ENCODE measurements around the gene CREB3L2.

CREB3L2 gene

DNA sequence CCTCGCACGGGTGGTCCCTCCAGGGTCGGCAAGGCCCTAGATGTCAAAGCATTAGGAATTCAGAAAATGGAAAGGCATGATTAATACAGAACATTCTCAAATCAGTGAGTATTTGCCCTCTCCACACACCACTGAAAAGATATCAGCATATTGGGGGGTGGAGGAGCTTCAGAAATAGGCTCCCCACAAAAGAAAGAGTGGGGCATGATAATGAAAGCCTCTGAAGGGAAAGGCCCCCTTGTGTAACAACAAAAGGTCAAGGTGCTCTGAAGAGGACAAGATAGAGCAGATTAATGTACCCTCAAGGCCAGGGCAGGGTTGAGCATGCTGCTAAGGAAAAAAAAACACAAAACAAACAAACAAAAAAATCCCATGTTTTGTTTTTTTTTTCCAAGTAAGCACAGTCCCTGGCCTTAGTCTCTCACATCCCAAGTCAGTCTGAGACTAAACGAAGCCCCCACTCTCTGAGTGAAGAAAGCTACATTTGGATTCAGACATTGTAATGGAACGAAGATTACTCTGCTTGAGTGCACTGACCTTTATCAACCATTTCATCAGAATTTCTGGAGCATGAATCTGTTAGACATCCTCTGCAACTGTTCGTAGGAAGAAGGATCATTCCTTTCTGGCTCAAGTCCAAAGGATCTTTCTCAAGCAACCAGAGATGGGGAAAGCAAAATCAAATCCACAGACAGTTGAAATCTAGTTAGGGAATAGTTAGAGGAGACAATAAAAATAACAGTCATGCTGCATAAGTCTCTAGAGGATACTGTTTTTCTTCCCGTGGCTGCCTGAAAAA is 127.7 kb downstream of the CREB3L2 start:
- no peaks in the 10 kb centered on the region for H3K4me1 ChIP-seq (ENCODE audit: control insufficient read depth, insufficient read depth, low read length)
- no peaks in the 10 kb centered on the region for H3K9me3 ChIP-seq (ENCODE audit: control insufficient read depth, low read length)
- no peak overlapping the region for H3K9ac ChIP-seq (ENCODE audit: low read length)
- H3K4me3 ChIP-seq (ENCODE audit: low read length), result no peak overlapping the region
- H3K36me3 ChIP-seq (ENCODE audit: control insufficient read depth, insufficient read depth, low read length), result no peaks in the 10 kb centered on the region
- H3K27me3 ChIP-seq (ENCODE audit: control insufficient read depth, insufficient read depth, low read length), result no peaks in the 10 kb centered on the region

DNA sequence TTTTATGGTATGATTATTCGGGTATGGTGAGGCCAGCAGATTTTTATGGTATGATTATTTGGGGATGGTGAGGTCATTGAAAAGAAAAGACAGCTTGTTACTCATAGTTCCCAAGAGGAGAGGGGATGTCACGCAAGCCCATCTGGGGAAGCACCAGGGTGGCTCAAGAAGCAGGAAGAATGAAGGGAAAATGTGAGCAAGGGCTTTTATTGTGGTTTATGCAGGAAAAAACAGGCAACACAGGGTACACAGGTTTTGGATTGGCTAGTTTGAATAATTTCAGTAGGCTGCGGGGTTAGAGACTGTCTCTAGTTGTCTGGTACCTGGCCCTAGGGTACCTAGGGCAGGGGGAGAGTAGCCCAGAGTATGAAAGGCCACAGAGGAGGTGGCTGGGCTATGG is 128.4 kb downstream of the CREB3L2 start:
- Histone ChIP-seq H3K4me3 (ENCODE audit: low read length) (no peak overlapping the region), H3K27me3 (ENCODE audit: control insufficient read depth, insufficient read depth, low read length) (no peaks in the 10 kb centered on the region), H3K36me3 (ENCODE audit: control insufficient read depth, insufficient read depth, low read length) (no peaks in the 10 kb centered on the region), H3K9ac (ENCODE audit: low read length) (no peak overlapping the region), H3K4me1 (ENCODE audit: control insufficient read depth, insufficient read depth, low read length) (no peaks in the 10 kb centered on the region), H3K9me3 (ENCODE audit: control insufficient read depth, low read length) (no peaks in the 10 kb centered on the region)

DNA sequence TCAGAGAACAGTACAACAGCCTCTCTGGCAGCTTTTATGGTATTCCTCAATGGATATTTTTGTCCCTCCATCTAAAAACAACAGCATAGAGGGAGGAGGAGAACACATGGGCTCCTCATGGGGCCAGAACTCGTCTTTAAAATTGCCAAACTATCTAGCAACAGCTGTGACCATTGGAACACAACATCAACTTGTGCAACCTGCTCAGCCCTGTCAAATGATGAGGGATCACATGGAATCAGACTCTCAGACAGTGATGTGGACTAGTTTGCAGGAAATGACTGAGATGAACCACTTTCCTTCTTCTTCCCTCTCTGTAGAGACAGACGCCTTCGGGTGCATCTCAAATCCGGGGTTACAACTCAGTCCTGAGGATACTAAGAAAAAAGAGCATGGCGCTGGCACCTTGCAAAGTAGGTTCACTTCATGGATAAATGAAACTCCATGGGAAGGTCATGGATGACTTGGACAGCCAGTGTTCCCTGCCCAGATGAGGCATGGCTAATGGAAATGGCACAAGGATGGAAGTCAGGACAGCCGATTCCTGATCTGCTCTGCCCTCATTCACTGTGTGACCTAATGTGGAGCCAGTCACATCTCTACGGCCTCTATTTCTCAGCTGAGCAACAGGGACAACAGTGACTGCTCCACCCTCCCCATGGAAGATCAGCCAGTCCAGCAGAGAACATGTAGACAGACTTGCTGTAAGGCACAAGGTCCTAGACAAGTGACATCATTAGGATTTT is 130.5 kb downstream of the CREB3L2 start:
- no peaks in the 10 kb centered on the region for H3K4me1 ChIP-seq (ENCODE audit: control insufficient read depth, insufficient read depth, low read length)
- no peaks in the 10 kb centered on the region for H3K9me3 ChIP-seq (ENCODE audit: control insufficient read depth, low read length)
- H3K9ac ChIP-seq (ENCODE audit: low read length), result no peak overlapping the region
- no peaks in the 10 kb centered on the region for H3K36me3 ChIP-seq (ENCODE audit: control insufficient read depth, insufficient read depth, low read length)
- no peak overlapping the region for H3K4me3 ChIP-seq (ENCODE audit: low read length)
- H3K27me3 ChIP-seq (ENCODE audit: control insufficient read depth, insufficient read depth, low read length), result no peaks in the 10 kb centered on the region

DNA sequence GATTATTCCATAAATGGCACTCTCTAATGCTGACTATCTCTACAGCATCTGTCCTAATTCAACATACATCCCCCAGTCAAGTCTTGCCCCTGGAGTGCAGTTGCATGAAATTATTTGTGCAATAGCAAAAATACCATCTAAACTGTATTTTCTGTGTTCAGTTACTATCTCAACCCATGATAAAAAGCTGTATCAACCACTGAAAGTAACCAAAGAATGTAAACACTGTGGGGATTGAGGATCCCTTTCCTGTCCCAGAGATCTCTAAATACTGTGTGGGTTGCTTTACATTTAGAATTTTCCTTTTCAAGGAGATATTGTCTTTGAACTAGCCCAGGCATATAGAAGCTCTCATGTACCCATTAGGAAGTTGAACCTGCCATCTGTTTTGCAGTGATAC is 131.2 kb downstream of the CREB3L2 start:
- Histone ChIP-seq H3K9me3 (ENCODE audit: control insufficient read depth, low read length) (no peaks in the 10 kb centered on the region), H3K36me3 (ENCODE audit: control insufficient read depth, insufficient read depth, low read length) (no peaks in the 10 kb centered on the region), H3K4me3 (ENCODE audit: low read length) (no peak overlapping the region), H3K4me1 (ENCODE audit: control insufficient read depth, insufficient read depth, low read length) (no peaks in the 10 kb centered on the region), H3K9ac (ENCODE audit: low read length) (no peak overlapping the region), H3K27me3 (ENCODE audit: control insufficient read depth, insufficient read depth, low read length) (no peaks in the 10 kb centered on the region)

DNA sequence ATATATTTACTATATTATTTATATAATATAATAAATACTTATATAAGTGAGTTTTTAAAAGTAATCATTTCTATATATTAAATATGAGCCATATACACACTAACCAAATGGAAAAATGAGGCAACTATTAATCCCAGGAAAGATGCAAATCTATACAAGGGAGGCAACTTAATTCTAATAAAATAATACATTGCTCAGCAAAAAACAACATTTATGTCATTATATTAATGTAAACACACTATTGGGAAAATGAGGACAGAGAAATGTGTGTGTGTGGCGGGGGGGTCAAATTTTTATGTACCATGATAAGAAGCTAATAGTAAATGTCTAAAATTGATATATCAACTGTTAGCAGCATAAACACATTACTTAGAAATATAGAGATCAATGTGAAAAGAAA is 131.8 kb downstream of the CREB3L2 start:
- no peak overlapping the region for H3K9ac ChIP-seq (ENCODE audit: low read length)
- H3K4me3 ChIP-seq (ENCODE audit: low read length), result no peak overlapping the region
- no peaks in the 10 kb centered on the region for H3K9me3 ChIP-seq (ENCODE audit: control insufficient read depth, low read length)
- H3K4me1 ChIP-seq (ENCODE audit: control insufficient read depth, insufficient read depth, low read length), result no peaks in the 10 kb centered on the region
- no peaks in the 10 kb centered on the region for H3K36me3 ChIP-seq (ENCODE audit: control insufficient read depth, insufficient read depth, low read length)
- no peaks in the 10 kb centered on the region for H3K27me3 ChIP-seq (ENCODE audit: control insufficient read depth, insufficient read depth, low read length)

DNA sequence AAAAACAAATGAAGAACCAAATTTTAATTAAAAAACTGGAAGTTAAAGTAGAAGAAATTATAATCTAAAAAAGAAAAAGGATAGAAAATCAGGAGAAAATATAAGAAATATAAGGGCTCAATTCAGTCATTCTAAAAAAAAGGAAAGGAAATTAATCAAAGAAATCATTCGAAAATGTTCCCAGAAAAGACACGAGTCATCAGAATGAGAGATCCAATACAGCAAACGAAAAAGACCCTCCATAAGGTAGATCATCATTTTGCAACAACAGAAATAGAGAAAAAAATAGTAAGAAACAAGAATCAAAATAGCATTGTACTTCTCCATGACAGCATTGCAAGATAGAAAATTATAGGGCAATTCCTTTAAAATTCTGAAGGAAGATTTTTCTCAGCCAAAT is 132.6 kb downstream of the CREB3L2 start:
- H3K27me3 ChIP-seq (ENCODE audit: control insufficient read depth, insufficient read depth, low read length), result no peaks in the 10 kb centered on the region
- H3K9ac ChIP-seq (ENCODE audit: low read length), result no peak overlapping the region
- no peaks in the 10 kb centered on the region for H3K36me3 ChIP-seq (ENCODE audit: control insufficient read depth, insufficient read depth, low read length)
- H3K9me3 ChIP-seq (ENCODE audit: control insufficient read depth, low read length), result no peaks in the 10 kb centered on the region
- H3K4me1 ChIP-seq (ENCODE audit: control insufficient read depth, insufficient read depth, low read length), result no peaks in the 10 kb centered on the region
- no peak overlapping the region for H3K4me3 ChIP-seq (ENCODE audit: low read length)

DNA sequence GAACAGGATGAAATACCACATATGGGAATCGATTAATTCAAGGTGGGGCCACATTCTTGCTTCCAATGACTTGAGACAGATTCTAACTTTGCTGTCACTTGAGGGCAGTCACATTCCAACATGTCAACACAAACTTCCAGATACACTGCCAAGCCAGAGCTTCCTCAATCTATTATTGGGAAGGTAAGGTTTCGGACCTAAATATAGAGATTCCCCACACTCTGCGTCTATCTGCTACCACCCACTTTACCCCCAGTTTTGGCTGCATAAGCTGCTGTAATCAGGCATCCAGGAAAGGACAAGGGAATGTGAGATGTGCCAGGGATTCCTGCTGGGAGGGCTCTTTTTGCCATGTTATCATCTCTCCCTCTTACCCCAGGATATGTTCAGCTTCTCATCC is 134.6 kb downstream of the CREB3L2 start:
- no peaks in the 10 kb centered on the region for H3K4me1 ChIP-seq (ENCODE audit: control insufficient read depth, insufficient read depth, low read length)
- H3K36me3 ChIP-seq (ENCODE audit: control insufficient read depth, insufficient read depth, low read length), result no peaks in the 10 kb centered on the region

DNA sequence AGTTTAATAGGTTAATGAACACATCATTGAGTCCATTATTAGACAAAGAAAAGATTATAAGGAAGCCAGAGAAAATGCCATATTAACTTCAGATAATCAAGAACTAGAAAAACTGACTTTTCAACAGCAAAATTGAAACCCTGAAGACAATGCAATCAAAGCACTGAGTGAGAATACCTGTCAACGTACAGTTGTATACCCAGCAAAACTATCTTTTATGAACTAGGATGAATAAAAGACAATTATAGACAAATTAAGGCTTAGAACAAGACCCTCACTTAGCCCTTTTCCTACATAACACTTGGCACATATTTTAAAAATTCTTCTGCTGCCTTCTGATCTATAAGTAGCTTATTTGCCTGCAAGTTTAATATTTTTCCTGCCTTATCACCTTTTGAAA is 136.1 kb downstream of the CREB3L2 start:
- Histone ChIP-seq H3K36me3 (ENCODE audit: control insufficient read depth, insufficient read depth, low read length) (no peaks in the 10 kb centered on the region), H3K4me3 (ENCODE audit: low read length) (no peak overlapping the region), H3K9me3 (ENCODE audit: control insufficient read depth, low read length) (no peaks in the 10 kb centered on the region), H3K4me1 (ENCODE audit: control insufficient read depth, insufficient read depth, low read length) (no peaks in the 10 kb centered on the region), H3K9ac (ENCODE audit: low read length) (no peak overlapping the region), H3K27me3 (ENCODE audit: control insufficient read depth, insufficient read depth, low read length) (no peaks in the 10 kb centered on the region)

More for the DNA sequence above, 134.6 kb downstream of the CREB3L2 start:
- Histone ChIP-seq H3K9me3 (ENCODE audit: control insufficient read depth, low read length) (no peaks in the 10 kb centered on the region), H3K4me3 (ENCODE audit: low read length) (no peak overlapping the region), H3K9ac (ENCODE audit: low read length) (no peak overlapping the region), H3K27me3 (ENCODE audit: control insufficient read depth, insufficient read depth, low read length) (no peaks in the 10 kb centered on the region)

DNA sequence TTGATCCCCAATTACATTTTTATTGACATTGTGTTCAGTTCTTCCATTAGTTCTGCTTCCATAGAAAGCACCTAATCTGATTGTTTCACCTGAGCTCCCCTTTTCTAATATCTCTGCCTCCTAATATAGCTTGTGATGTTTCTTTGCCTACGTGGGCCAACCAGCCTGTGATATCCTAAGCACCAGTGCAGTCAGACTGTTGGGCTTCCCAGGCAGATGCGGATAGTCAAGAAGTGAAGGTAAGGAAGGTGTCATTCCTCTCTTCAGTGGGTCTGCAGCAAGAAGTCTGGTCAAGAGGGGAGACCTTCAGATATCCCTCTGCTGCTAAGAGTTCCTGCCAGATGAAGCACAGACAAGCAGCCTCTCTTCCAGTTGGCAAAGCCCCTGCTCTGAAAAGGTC is 138.9 kb downstream of the CREB3L2 start:
- no peaks in the 10 kb centered on the region for H3K36me3 ChIP-seq (ENCODE audit: control insufficient read depth, insufficient read depth, low read length)
- no peaks in the 10 kb centered on the region for H3K27me3 ChIP-seq (ENCODE audit: control insufficient read depth, insufficient read depth, low read length)
- H3K4me1 ChIP-seq (ENCODE audit: control insufficient read depth, insufficient read depth, low read length), result no peaks in the 10 kb centered on the region
- no peak overlapping the region for H3K4me3 ChIP-seq (ENCODE audit: low read length)
- H3K9me3 ChIP-seq (ENCODE audit: control insufficient read depth, low read length), result no peaks in the 10 kb centered on the region
- no peak overlapping the region for H3K9ac ChIP-seq (ENCODE audit: low read length)

DNA sequence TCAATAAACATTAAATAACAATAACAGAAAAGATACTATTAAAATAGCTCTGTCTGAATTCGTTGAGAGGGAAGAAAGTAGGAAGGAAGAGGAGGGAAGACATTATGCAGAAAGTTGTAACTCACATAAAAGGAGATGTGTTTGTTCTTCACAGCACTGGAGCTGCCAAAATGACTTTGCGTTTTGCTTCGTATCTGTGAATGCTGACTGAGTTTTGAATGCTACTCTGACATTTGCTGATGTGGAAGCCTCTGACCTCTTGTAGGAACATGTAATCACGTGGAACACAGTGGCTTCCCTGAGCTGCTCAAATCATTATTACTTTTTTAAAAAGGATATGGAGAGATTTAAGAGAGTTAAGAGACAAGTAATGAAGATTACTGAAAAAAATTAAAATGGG is 139.5 kb downstream of the CREB3L2 start:
- no peaks in the 10 kb centered on the region for H3K36me3 ChIP-seq (ENCODE audit: control insufficient read depth, insufficient read depth, low read length)
- no peaks in the 10 kb centered on the region for H3K27me3 ChIP-seq (ENCODE audit: control insufficient read depth, insufficient read depth, low read length)
- no peak overlapping the region for H3K4me3 ChIP-seq (ENCODE audit: low read length)
- H3K9me3 ChIP-seq (ENCODE audit: control insufficient read depth, low read length), result no peaks in the 10 kb centered on the region
- H3K9ac ChIP-seq (ENCODE audit: low read length), result no peak overlapping the region
- no peaks in the 10 kb centered on the region for H3K4me1 ChIP-seq (ENCODE audit: control insufficient read depth, insufficient read depth, low read length)

DNA sequence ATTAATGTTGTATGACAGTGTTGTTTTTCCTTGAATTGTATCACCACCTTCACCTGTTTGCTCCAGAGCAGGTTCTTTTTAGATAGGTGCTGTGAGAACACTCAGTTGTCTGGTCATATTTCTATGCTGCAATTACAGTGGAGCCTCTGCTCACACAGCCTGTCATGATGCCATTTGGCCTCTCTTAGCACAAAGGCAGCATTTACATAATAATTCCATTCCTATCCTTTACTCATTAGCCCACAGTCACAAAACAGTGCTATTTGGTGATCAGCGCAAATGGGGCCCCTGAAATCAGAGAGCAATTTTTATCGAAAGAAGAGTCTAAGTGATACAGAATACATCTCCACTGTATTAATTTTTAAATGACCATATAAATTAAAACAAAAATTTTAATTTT is 141.3 kb downstream of the CREB3L2 start:
- H3K4me3 ChIP-seq (ENCODE audit: low read length), result no peak overlapping the region

DNA sequence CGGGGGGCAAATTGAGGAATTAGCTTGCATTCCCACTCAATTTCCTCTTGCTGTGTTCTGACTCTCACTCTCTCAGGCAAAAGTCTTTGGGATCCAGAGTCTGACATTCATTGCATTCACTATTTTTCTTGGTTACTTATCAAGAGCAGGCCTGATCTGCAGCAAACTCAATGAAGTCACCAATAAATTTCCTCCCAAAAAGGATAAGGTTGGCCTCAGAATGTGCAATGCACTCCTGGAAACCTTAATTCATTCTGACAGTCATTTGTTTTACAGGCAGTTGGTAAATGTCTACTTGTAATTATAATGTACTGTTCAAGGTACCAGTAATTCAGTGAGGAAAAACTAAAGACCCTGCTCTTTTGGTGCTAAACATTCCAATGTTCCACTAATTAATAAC is 148.8 kb downstream of the CREB3L2 start:
- no peak overlapping the region for H3K4me3 ChIP-seq (ENCODE audit: low read length)
- no peak overlapping the region for H3K9ac ChIP-seq (ENCODE audit: low read length)
- H3K27me3 ChIP-seq (ENCODE audit: control insufficient read depth, insufficient read depth, low read length), result peaks cover 10% of the 10 kb centered on the region
- no peaks in the 10 kb centered on the region for H3K4me1 ChIP-seq (ENCODE audit: control insufficient read depth, insufficient read depth, low read length)
- no peaks in the 10 kb centered on the region for H3K9me3 ChIP-seq (ENCODE audit: control insufficient read depth, low read length)
- H3K36me3 ChIP-seq (ENCODE audit: control insufficient read depth, insufficient read depth, low read length), result no peaks in the 10 kb centered on the region

More for the DNA sequence above, 141.3 kb downstream of the CREB3L2 start:
- Histone ChIP-seq H3K9ac (ENCODE audit: low read length) (no peak overlapping the region), H3K36me3 (ENCODE audit: control insufficient read depth, insufficient read depth, low read length) (no peaks in the 10 kb centered on the region), H3K9me3 (ENCODE audit: control insufficient read depth, low read length) (no peaks in the 10 kb centered on the region), H3K4me1 (ENCODE audit: control insufficient read depth, insufficient read depth, low read length) (no peaks in the 10 kb centered on the region), H3K27me3 (ENCODE audit: control insufficient read depth, insufficient read depth, low read length) (no peaks in the 10 kb centered on the region)

Data from mucosa of stomach (tissue), 1 donor.